LHCN-M2 (cell line): ENCODE data around the gene TMIGD3. TPM values are rescaled to one million over a fixed set of nuclear protein-coding genes. Genes with fewer than 3 reads are reported as not detected.

Source experiments
- DNase-seq: peaks from one replicate; pipeline ENCODE4 v3.0.0-alpha.2; 2012; ENCODE audit warnings: low read depth
- total RNA-seq: library from RNA; depleted of rRNA; stranded (reverse); fragments of >200 nt; gene quantifications from 2 replicates; pipeline ENCODE4 v1.2.3, GENCODE V29; 2014; rRNA removed

The TMIGD3 gene
- total RNA-seq, 1 experiment from 2014 or later: not detected

GRCh38 chr1:111448482-111448917, 54.9 kb downstream of the TMIGD3 start:
- peak; percentile 17 for DNase-seq

- no peak for DNase-seq
Observed at GRCh38 chr1:111446967-111447892, 56.2 kb downstream of the TMIGD3 start.

- no peak for DNase-seq
Observed at GRCh38 chr1:111446546-111446945, 56.9 kb downstream of the TMIGD3 start.

GRCh38 chr1:111444031-111444430, 59.4 kb downstream of the TMIGD3 start:
- no peak for DNase-seq

- DNase-seq: no peak
Observed at GRCh38 chr1:111442457-111442856, 61.0 kb downstream of the TMIGD3 start.

GRCh38 chr1:111441573-111442192, 61.8 kb downstream of the TMIGD3 start:
- DNase-seq: no peak

GRCh38 chr1:111439461-111440351, 63.7 kb downstream of the TMIGD3 start:
- no peak for DNase-seq

- no peak for DNase-seq
Observed at GRCh38 chr1:111436726-111437125, 66.7 kb downstream of the TMIGD3 start.

Other genes starting within 250 kb of the TMIGD3 start
- not detected in 2 replicates for gene CHIA, start 212.8 kb downstream of the TMIGD3 start, total RNA-seq
- gene OVGP1, start 75.9 kb downstream of the TMIGD3 start, total RNA-seq: 0.06 and 0.58 TPM in 2 replicates
- gene WDR77, start 54.4 kb downstream of the TMIGD3 start, total RNA-seq: 75.0 and 76.7 TPM in 2 replicates
- gene ATP5PB, start 54.2 kb downstream of the TMIGD3 start, total RNA-seq: 228 and 252 TPM in 2 replicates
- 0.13 and 0.69 TPM in 2 replicates for gene C1orf162, start 29.6 kb downstream of the TMIGD3 start, total RNA-seq
- gene ADORA3, start within 50 bp of the TMIGD3 start, total RNA-seq: not detected in 2 replicates
- gene RAP1A, start 116.2 kb upstream of the TMIGD3 start, total RNA-seq: 19.9 and 24.7 TPM in 2 replicates
- gene INKA2, start 235.8 kb upstream of the TMIGD3 start, total RNA-seq: 6.3 and 12.5 TPM in 2 replicates